GM19455 (cell line): ENCODE data around the gene ACE2.

Experiments used
- ATAC-seq: cut with Tn5 transposase; IDR thresholded peaks from one replicate; pipeline ENCODE4 v1.9.1; 2021; ENCODE audit not compliant: unreplicated experiment

ACE2 gene

GRCh38 chrX:15576019-15576418 is 24.7 kb downstream of the ACE2 start:
- no peak for ATAC-seq

- ATAC-seq = no peak
Observed at GRCh38 chrX:15574017-15574416, 26.7 kb downstream of the ACE2 start.

- ATAC-seq = no peak
Observed at GRCh38 chrX:15570145-15570544, 30.6 kb downstream of the ACE2 start.

- no peak for ATAC-seq
Observed at GRCh38 chrX:15567886-15568616, 32.7 kb downstream of the ACE2 start.

GRCh38 chrX:15567267-15567666 is 33.5 kb downstream of the ACE2 start:
- no peak for ATAC-seq

DNA sequence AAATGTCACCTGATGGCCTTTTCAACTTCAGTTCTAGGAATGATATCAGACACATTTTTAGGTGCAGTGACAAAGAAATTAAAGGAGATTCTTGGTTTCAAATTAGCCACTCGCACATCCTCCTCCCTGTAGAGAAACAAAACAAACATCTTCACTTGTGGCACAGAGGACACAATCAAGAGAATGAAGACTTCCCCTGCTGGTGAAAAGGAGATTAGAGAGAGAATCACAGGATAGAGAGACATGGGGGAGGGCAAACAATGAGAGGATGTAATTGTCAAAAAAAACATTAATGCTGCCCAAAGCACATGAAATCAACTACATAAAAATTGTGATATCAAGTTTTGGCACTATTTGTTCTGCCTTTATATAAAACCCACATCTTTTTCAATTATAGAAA is 34.5 kb downstream of the ACE2 start:
- ATAC-seq = no peak

- peak; percentile 69 for ATAC-seq
Observed at GRCh38 chrX:15564981-15565579, 35.7 kb downstream of the ACE2 start.

- no peak for ATAC-seq
Observed at GRCh38 chrX:15563056-15563455, 37.7 kb downstream of the ACE2 start.

DNA sequence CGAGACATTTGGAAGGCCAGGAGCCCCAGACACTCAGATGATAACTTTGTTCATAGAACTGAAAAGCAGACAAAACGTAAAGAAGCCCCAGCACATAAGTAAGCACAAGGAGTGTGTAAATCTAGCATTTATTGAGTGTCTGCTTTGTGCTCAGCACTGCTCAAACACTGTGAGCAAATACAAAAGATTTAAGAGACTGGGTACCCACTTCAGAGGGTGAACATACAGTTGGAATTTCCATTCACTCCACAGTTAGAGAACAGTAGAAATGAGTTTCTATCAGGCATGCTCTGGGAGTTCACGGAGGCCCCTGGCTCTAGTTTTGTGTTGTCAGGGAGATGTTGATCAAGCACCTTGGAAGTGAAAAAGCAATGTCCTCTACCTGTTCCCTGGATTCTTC is 39.8 kb downstream of the ACE2 start:
- ATAC-seq = no peak

DNA sequence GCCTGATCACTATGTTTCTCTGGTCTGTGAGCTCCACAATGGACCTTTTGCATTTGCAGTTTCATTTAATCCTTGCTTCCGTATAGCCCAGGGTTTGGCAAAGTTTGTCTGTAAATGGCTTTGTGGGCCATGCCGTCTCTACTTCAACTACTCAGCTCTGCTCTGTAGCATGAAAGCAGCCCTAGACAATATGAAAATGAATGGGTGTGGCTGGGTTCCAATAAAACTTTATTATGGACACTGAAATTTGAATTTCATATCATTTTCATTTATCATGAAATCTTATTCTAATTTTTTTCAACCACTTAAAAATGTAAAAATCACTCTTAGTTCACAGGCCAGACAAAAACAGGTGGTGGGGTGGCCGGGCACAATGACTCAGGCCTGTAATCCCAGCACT is 41.5 kb downstream of the ACE2 start:
- no peak for ATAC-seq

- ATAC-seq = no peak
Observed at GRCh38 chrX:15549189-15550012, 51.4 kb downstream of the ACE2 start.

GRCh38 chrX:15547356-15547755 is 53.4 kb downstream of the ACE2 start:
- ATAC-seq = no peak

- ATAC-seq = no peak
Observed at GRCh38 chrX:15546745-15547144, 54.0 kb downstream of the ACE2 start.

- no peak for ATAC-seq
Observed at GRCh38 chrX:15530318-15530717, 70.4 kb downstream of the ACE2 start.

- ATAC-seq = no peak
Observed at GRCh38 chrX:15529165-15529564, 71.6 kb downstream of the ACE2 start.

- ATAC-seq = no peak
Observed at GRCh38 chrX:15525664-15526416, 74.9 kb downstream of the ACE2 start.

- ATAC-seq = no peak
Observed at GRCh38 chrX:15524417-15524816, 76.3 kb downstream of the ACE2 start.

GRCh38 chrX:15523088-15523487 is 77.7 kb downstream of the ACE2 start:
- no peak for ATAC-seq

DNA sequence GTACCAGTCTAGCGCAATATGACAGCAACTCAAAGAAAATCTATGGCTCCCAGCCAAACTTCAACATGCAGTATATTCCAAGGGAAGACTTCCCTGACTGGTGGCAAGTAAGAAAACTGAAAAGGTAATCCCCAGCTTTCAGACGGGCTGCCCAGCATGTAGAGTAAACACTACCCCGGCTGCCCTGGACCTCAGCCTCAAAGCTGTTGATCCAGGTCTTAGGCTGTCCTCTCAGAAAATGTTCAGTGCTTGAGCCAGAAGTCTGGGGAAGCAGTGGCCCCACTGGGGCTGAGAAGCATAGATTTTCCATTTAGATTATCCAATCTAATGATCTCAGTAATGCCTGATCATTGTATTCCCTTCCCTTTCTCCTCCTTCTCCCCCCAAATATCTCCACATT is 78.3 kb downstream of the ACE2 start:
- no peak for ATAC-seq

DNA sequence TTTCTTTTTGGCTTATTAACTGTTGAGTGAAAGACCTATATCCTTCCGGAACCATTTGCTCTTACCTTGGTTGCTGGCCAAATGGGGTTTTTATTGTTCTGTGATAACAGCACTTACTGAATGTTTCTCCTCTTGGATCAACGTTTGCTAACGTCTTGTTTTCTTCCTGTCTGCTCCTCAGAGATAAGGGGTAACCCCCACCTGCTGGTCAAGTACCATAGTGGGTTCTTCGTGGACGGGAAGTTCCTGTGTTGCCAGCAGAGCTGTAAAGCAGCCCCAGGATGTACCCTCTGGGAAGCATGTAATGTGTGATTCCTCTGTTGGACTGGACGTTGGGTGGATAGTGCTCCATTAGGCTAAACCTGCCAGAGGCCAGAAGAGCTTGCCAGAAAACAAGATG is 84.8 kb downstream of the ACE2 start:
- no peak for ATAC-seq

DNA sequence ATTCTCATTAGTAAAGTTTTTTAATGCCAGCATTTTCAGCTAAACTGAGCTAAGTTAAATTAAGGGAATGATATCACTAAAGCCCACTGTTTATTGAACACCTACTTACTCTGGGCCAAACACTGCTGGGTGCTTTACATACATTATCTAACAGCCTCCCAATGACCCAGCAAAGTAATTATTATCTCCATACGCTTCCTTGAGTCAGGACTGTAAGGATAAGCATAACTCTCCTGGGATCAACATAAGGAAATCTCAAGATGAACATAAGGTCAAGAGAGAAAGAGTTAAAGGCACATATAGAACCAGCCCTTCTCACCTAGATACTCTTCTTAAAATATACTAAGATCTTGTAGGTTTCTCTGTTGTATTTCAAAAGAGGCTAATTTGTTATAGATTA is 86.5 kb downstream of the ACE2 start:
- ATAC-seq = no peak
